NCI-H2029 treated with DMSO at 0.1 percent for 48 hours (cell line): ENCODE data around the gene HOXA3.

Experiments used
- DNase-seq: peaks from one replicate; lab custom pipeline; 2025; lab: John Stamatoyannopoulos, UW

Gene HOXA3

DNA sequence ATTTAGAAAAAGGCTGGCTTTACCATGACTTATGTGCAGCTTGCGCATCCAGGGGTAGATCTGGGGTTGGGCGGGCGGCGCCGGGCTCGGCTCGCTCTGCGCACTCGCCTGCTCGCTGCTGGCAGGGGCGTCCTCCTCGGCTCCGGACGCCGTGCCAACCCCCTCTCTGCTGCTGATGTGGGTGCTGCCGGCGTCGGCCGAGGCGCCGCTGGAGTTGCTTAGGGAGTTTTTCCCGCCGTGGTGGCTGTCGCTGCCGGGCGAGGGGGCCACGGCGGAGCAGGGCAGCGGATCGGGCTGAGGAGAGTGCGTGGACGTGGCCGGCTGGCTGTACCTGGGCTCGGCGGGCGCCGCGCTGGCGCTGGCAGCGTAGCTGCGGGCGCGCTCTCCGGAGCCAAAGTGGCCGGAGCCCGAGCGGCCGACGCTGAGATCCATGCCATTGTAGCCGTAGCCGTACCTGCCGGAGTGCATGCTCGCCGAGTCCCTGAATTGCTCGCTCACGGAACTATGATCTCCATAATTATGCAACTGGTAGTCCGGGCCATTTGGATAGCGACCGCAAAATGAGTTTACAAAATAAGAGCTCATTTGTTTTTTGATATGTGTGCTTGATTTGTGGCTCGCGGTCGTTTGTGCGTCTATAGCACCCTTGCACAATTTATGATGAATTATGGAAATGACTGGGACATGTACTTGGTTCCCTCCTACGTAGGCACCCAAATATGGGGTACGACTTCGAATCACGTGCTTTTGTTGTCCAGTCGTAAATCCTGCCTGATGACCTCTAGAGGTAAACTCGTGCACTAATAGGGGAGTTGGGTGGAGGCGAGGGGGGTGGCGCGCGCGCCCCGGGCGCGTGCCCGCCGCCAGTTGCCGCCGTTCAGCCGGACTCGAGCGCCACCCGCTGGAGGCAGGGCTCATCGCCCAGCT is 9.1 kb downstream of the HOXA3 start, which contains the start of gene HOXA5:
HOXA5 (minus strand) TSS at position 659 of the 927 bp plus-strand sequence; CDS start at position 585, 74 bp downstream.
- DNase-seq: no peak

DNA sequence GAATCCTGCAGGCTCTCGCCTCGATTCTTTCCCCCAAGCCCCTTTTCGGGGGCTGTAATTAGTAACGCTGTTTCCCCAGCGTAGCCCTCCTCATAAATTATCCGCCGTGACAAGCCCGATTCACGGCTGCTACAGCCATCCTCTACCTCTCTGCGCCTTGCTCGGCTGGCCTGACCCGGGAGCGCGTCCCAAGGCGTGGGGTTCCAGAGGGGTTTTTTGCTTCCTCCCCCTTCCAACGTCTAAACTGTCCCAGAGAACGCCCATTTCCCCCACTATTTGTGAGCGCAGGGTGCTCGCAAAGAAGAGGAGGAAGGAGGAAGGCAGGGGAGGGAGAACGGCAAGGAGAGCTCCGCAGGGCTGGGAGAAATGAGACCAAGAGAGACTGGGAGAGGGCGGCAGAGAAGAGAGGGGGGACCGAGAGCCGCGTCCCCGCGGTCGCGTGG is 9.8 kb downstream of the HOXA3 start:
- DNase-seq: no peak

DNA sequence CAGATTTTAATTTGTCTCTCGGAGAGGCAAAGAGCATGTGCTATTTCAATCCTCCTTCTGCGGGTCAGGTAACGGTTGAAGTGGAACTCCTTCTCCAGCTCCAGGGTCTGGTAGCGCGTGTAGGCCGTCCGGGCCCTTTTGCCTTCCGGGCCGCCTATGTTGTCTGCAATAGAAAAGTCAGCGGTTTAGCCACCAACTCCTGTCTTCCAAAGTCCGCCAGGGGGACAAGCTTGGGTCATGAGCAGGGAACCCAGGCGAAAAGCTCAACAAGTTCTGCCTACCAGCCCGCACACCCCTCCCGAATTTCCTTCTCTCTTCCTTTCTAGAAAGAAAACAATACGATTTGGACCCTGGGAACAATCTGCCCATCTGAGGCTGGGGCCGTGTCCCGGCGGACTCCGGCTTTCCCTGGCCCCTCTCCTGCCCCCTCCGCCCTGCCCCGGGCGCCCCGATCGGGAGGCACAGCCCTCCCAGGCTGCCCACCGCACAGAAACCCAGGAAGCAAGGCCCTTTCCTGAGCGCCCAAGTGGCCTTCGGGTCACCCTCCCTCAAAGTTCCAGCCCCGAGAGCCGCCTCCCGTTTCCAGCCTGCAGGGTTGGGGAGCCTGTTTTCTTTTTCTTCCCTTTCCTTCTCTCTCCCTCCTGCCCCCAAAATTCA is 10.3 kb downstream of the HOXA3 start:
- no peak for DNase-seq

DNA sequence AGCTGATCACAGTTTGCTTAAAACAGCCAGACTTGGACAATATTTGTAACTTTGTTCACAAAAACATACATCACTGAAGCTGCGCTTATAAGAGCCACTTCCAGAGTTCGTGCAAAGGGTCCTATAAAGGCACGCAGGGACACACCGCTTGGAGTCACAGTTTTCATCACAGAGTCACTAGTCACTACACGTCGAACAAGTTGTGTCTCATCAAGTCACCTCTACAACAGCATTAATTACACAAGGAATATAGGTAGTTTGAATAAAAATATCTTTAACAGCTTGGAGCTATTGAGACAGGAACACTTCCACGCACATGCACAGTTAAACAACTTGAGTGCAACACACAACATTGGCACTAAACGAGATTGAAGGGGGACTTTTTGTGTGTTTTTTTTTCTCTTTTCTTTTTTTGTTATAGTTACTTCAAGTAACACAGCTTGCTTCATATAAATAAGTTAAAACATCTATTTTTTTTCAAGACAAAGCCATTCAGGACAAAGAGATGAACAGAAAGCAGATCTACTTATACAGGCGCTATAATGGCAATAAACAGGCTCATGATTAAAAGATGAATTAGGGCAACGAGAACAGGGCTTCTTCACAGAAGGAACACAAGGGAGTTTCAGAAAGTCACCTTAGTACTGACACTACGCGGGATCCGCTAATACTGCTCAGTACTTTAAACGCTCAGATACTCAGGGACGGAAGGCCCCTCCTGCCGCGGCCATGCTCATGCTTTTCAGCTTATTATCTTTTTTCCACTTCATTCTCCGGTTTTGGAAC is 11.1 kb downstream of the HOXA3 start:
- DNase-seq: no peak

DNA sequence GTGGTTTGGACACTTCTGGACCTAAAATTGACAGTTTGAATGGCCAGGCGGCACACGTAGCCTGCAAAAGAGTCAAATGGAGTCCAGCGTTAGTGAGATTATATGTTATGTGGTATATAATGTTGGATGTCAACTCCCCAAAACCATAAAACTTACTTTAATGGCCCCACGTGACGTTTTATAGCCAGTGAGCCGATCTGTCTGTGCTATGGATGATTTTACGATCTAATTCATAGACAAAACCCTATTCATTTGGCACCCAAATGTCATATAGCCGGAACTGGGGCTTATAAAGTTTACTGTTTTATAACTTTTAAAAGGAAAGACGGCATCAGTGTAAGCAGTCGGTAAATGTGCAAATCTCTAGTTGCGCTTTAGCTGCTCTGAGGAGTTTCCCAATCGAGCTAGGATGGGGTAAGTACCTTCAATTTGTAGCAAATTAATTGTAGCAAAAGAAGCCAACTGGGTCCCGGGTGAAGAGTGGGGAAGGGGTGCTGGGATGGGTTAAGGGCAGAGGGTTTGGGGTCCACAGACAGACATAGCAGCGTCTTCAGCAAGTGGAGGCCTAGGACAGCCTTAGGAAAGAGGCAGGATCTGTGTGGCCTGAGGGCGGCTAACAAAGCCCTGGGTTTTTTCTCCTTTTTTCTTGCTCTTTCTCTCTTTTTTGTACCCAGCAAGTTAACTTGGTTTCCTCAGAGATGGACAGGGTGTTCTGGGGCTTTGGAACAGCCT is 12.1 kb downstream of the HOXA3 start:
- no peak for DNase-seq

DNA sequence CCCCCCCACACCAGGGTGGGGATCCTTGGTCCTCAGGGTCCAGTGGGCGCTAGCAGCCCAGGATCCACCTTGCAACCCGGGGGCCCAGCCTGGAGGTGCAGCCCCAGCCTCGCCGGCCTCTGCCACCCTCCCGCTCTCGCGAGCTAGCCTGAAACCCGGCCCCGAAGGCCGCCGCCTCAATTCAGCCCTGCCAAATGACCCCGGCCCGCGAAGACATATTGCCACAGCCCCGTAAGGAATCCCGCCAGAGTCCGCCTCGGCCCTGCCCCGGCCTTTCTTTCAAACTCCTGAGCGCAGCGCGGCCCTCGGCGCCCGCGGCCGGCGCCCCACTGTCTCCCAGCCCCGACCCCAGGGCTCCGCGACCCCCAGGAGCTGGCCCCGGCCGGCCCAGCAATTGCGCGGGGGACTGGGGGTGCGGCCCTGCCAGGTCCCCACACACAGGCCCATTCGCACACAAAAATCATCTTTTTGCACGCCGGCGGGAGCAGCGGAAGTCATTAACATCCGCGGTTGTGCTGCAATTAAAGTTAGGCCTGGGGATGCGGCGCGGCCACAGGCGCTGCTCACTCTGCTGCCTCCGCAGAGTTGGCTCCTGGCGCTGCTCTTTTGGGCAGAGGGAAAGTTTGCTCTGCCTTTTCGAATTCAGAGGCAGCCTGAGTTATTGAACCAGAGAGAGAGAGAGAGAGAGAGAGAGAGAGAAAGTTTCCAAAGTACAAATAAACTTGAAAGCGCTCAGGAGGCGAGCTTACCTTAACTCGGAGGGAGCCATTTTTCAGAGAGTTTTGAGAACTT is 12.9 kb downstream of the HOXA3 start:
- no peak for DNase-seq

DNA sequence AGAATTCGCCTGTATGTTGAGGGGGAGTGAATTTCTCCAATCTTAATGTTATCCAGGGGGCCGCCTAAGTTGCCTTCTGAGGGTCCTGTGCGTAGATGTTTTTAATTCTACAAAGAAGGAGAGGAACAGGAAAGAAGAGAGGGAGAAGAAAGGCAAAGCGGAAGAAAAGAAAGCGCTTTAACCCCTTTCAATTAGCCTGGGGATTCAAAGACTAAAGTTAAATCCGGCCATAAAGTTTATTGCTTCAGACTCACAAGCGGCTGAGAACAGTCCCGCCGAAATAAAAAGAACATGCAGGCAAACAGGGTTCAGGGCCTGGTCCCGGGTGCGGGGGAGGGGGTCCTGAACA is 13.4 kb downstream of the HOXA3 start:
- DNase-seq: no peak

DNA sequence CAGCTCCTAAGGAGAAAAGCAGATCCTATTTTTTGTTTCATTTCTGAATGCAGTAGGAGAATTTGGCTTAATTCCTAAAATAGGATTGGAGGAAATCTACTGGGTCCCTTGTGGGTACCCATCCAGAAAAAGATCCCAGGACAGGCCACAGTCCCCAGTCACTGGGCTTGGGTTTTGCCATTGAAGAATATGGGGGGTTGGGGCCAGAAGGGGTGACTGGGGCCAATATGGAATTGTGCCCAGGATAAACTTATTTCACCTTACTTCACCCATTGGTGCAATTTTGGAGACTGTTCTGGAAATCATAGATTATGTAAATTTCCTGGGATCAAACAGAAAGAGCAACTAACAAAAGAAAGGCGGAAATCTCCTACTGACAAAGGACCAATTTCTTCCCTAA is 13.9 kb downstream of the HOXA3 start:
- no peak for DNase-seq

DNA sequence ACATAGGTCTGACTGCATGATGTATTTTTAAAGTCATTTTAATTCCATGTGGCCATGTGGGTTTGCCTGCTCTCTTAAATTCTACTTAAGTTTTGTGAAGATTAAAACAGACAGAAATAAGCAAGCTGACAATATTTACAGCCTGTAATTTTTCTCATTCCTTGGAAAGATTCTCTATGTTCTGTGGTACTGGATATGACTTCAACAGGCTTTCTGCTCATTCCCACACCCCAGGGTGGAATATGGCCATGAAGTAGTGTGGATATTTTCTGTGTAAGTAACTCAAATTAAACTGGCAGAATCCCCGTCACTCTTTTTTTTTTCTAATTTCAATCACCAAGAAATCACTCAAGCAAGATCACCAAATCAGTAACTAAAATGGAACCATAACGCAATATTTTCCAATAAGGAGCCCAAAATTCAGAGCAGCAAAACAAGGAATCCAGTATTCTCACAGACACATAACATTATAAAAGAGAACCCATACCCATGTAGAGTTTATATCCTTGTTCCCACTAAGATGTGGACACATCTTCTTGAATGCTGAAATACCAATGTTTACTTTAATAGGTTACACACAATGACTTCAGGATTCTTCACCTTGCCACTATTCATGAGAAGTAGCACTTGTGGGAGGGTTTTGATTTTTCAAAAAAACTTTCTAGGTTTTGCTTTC is 14.6 kb downstream of the HOXA3 start:
- DNase-seq: no peak

DNA sequence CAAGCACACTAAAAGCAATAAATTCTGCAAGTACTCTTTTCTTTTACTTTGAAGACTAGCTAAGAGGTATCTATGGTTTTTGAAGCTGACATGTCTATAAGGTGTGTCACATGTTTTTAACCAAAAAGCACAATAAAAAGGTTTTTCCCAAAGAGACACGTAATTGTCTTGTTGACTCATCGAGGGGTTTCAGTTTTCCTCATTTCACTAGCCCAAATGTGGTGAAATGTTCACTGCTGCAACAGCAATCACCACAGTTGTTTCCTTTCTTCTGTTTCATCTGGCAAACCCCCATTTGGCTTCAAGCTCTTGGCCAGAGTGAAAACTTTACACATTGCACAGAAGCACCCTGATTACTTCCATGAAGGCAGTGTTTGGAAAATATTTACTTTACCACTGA is 18.0 kb downstream of the HOXA3 start:
- DNase-seq: no peak

DNA sequence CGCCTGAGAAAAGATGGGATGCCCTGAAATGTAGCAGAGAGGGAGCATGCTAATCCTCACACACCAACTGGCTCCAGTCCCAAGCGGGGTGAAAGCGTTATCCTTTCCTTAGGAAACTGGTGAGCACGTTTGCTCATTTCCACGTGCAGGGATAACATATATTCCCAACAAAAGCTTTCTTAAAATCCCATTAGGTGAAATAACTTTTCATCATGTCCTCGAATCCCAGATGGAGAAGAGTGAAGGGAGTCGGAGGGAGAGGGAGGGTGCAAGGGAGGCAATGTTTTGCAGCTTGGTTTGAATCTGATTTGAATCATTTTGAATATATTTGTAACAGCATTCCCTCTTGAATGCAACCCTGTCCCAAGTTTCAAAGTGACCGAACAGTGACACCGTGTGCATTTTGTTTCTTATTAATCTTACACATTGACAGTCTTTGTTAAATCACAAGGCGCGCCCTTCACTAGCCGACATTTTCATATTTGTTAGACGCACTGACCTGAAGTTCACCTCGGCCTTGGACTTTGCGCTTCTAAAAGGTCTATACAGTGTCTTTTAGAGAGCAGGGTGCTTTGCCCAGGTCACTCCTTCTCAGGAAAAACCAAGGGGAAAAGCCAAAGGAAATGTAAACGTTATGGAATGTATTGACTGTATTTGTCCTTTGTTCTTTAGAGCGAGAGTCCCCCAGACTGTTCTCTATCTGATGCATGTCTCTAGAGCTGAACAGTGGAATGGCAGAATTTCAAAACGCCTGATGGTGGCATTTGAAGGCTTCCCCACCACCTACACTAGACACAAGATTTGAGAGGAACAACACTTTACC is 18.8 kb downstream of the HOXA3 start:
- DNase-seq: no peak

DNA sequence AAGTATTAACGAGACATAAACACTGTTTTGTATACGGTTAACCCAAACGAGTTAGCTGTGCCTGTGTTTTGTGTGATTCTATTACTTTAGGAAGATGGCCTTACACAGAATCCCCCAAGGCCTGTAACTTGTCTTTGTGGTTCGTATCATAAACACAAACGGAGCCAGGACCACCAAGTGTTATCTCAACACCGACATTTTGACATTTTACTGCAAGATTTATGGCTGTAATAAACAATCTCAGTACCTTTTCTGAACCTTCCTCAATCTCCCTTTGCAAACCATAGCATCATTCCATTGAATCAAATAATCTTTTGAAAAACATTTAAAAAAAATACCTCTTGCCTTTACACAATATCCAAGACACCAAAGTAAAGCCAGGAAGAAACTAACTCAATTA is 19.4 kb downstream of the HOXA3 start:
- DNase-seq: no peak

DNA sequence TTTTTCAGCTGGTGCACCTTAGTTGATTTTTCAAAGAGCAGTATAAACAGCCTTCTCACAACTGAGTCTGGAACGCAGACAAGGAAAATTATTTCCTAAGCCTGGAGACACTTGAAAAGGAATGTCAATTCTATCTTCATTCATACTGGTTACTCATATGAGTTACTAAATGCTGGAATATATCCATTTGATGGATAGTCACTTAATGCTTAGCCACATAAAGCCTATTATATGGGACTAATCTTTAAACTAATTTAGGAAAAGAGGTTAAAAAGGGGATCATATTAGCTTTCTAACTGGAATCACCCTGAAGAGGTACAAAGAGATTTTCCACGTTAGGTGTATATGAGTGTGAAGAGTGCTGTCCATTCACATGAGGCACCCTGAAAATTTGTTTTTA is 20.2 kb downstream of the HOXA3 start:
- no peak for DNase-seq

DNA sequence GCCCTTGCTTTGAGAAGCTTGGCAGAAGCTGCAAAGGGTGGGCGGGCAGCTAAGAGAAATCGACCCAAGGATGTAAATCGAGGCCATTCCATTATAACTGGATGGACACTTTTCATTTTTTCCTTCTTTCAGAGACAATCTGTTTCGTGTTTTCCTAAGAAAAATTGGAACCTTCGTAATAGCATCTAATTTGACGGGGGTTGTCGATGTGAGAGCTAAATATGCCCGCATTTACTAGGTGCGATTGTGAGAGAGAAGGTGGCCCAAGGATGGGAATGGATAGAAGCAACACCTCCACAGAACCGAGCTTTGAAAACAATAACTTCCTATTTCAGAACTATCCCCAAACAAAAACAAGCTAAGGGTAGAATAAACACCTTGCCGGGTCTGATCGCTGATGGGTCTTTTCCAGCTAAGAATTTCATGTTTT is 21.0 kb downstream of the HOXA3 start:
- DNase-seq: no peak

DNA sequence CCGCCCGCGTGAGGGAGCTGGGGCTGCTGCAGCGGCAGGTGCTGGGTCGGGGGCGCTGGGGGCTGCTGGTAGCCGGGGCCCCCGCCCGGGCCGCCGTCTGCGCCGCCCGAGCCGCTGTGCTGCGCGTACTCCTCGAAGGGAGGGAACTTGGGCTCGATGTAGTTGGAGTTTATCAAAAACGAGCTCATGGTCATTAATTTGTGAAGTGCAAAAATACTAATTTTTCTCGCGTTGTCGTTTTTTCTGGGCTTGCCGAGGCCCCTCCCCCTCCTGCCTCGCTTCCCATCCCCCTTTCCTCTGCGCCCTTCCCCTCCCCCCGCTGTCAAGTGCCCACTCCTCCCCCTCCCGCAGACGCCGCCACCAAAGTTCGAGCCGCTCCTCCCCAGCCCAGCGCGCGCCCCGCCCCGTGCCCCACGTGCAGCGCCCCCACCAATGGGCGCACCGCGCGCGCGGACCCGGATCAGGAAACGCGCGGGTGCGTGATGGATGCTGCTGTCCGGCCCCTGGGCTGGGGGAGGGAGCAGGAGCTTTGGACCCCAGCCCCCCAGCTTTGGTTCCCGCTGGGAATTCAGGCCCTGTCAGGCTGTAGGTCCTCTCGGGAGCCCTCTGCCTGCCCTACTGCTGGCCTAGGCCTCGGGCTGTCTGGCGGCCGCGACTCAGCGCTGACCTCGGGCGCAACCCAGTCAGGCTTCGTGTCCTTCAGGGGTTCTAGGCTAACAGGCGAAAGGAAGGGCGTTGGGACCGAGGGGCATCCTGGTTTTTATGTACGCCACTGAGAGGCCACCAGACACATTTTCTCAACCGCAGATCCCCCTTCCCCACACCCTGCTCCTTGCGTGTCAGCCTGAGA is 21.6 kb downstream of the HOXA3 start, which contains the start of gene HOXA4:
HOXA4 (minus strand) TSS at position 218 of the 850 bp plus-strand sequence; CDS start at position 194, 24 bp downstream.
- no peak for DNase-seq

DNA sequence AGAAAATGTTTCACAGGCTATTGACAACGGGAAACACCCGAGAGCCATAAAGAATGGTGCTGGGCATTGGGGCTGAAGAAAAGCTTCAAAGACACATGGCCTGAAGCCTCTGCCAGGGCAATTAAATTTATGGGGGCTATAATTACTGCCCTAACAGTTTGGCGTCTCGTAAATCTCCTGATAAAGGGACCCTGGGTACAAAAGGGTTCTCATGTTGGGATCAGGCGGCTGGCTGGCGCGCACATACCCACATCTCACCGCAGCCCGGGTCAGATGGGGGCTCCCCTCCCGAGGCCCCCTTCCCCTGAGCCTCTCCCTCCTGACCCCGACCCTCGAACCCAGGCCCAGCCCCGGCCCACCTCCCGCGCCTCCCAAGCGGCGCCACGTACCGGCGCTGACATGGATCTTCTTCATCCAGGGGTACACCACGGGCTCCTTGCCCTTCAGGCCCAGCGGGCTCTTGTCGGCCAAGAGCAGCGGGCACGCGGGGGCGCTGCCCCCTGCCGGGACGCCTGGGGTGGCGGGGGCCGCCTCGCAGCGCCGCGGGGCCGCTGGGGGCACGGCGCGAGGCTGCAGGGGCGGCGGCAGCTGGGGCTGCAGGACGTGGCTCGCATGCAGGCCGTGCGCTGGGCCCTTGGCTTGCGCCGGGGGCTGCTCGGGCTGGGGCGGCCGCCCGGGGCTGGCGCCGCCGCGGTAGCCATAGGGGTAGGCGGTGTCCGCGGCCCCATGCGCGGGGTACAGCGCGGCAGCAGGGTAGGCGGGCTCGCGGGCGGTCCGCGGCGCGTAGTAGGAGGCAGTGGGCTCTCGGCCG is 22.4 kb downstream of the HOXA3 start:
- no peak for DNase-seq
